PC-3 (cell line): ENCODE results near the gene LIME1. TPM values are rescaled to one million over a fixed set of nuclear protein-coding genes. Genes with fewer than 3 reads are reported as not detected.

Source experiments
- ATAC-seq: fragments of 200-7000 bp; cut with Tn5 transposase; 2 replicates; pipeline ENCODE4 v1.9.1; 2020; ENCODE audit warnings: mild to moderate bottlenecking, moderate library complexity
- BruUV-seq: library from RNA; stranded (reverse); fragments of 400-500 nt; replicated peaks from 2 replicates; lab custom pipeline; 2021; lab: Mats Ljungman, UMichigan
- CTCF ChIA-PET: fragments of 300-600 bp; sonication (Branson Sonifier 250); formaldehyde crosslinking; loops from one replicate; lab custom pipeline; 2022; ENCODE audit warnings: antibody characterized with exemption; lab: Charles Lee
- POLR2A ChIA-PET: fragments of 300-600 bp; sonication (Branson Sonifier 250); formaldehyde crosslinking; loops from one replicate; lab custom pipeline; 2022; ENCODE audit warnings: antibody characterized with exemption; ENCODE audit not compliant: unreplicated experiment; lab: Charles Lee
- DNase-seq: peaks from one replicate; pipeline ENCODE4 v3.0.0-alpha.2; 2015
- H2AFZ ChIP-seq: fragments of 300-600 bp; sonication (generic); 2 replicates; pipeline ENCODE4 v1.6.0; 2016; ENCODE audit warnings: antibody characterized with exemption, low read length
- H3F3A ChIP-seq: fragments of 300-600 bp; sonication (generic); one replicate; pipeline ENCODE4 v1.6.0; 2017; ENCODE audit warnings: antibody characterized with exemption, low read length, control low read depth, mild to moderate bottlenecking; ENCODE audit not compliant: unreplicated experiment
- H3K27ac ChIP-seq: fragments of 300-600 bp; sonication (generic); 2 replicates; pipeline ENCODE4 v1.5.1; 2016; ENCODE audit warnings: mild to moderate bottlenecking, low read length
- H3K27me3 ChIP-seq: fragments of 300-600 bp; sonication (generic); 2 replicates; pipeline ENCODE4 v1.6.1; 2016; ENCODE audit warnings: low read length, mixed read lengths
- H3K36me3 ChIP-seq: fragments of 300-600 bp; sonication (generic); 2 replicates; pipeline ENCODE4 v1.6.1; 2016; ENCODE audit warnings: low read depth, mixed run types, low read length, mixed read lengths
- H3K4me1 ChIP-seq: fragments of 300-600 bp; sonication (generic); 2 replicates; pipeline ENCODE4 v1.5.1; 2016; ENCODE audit warnings: low read length; ENCODE audit not compliant: insufficient read depth
- H3K4me2 ChIP-seq: fragments of 300-600 bp; sonication (generic); 2 replicates; pipeline ENCODE4 v1.6.0; 2016; ENCODE audit warnings: low read length
- H3K4me3 ChIP-seq: fragments of 300-600 bp; sonication (generic); 2 replicates; pipeline ENCODE4 v1.5.1; 2016; ENCODE audit warnings: mild to moderate bottlenecking, low read length, mixed read lengths
- H3K79me2 ChIP-seq: fragments of 300-600 bp; sonication (generic); 2 replicates; pipeline ENCODE4 v1.6.1; 2017; ENCODE audit warnings: low read length, mixed read lengths
- H3K9ac ChIP-seq: fragments of 300-600 bp; sonication (generic); 2 replicates; pipeline ENCODE4 v1.6.0; 2016; ENCODE audit warnings: mild to moderate bottlenecking, low read length
- H3K9me2 ChIP-seq: fragments of 300-600 bp; sonication (generic); replicated peaks from 2 replicates; pipeline ENCODE4 v1.6.1; 2016; ENCODE audit warnings: mixed run types, low read length, mixed read lengths
- H3K9me3 ChIP-seq: fragments of 300-600 bp; sonication (generic); 2 replicates; pipeline ENCODE4 v1.6.1; 2016; ENCODE audit warnings: low read length, mixed read lengths
- H4K20me1 ChIP-seq: fragments of 300-600 bp; sonication (generic); 2 replicates; pipeline ENCODE4 v1.6.1; 2016; ENCODE audit warnings: low read length, mixed read lengths
- EZH2 ChIP-seq: fragments of 300-600 bp; sonication (generic); IDR thresholded peaks from one replicate; pipeline ENCODE4 v1.6.1; 2017; ENCODE audit warnings: antibody characterized with exemption, mild to moderate bottlenecking, low read length; ENCODE audit not compliant: unreplicated experiment
- EZH2phosphoT487 ChIP-seq: fragments of 300-600 bp; sonication (generic); IDR thresholded peaks from 2 replicates; pipeline ENCODE4 v1.6.1; 2018; ENCODE audit warnings: mild to moderate bottlenecking, antibody characterized with exemption, low read length, borderline replicate concordance
- intact Hi-C: fragments of 100-400 bp; cut with micrococcal nuclease; formaldehyde crosslinking; loops from 2 replicates; pipeline ENCODE4 v1.9.0; 2023
- total RNA-seq: library from RNA; depleted of rRNA; stranded (reverse); fragments of >200 nt; gene quantifications from 2 replicates; pipeline ENCODE4 v1.2.3, GENCODE V29; 2014
- TF ChIP-seq, protein P1 (sequence below): fragments of 300-600 bp; sonication (generic); conservative IDR thresholded peaks from 2 replicates; pipeline ENCODE4 v1.5.1; 2017; ENCODE audit warnings: antibody characterized with exemption, low read depth, mild to moderate bottlenecking, low read length

The LIME1 gene
- total RNA-seq, 1 experiment from 2014 or later, result 17.3 TPM

DNA sequence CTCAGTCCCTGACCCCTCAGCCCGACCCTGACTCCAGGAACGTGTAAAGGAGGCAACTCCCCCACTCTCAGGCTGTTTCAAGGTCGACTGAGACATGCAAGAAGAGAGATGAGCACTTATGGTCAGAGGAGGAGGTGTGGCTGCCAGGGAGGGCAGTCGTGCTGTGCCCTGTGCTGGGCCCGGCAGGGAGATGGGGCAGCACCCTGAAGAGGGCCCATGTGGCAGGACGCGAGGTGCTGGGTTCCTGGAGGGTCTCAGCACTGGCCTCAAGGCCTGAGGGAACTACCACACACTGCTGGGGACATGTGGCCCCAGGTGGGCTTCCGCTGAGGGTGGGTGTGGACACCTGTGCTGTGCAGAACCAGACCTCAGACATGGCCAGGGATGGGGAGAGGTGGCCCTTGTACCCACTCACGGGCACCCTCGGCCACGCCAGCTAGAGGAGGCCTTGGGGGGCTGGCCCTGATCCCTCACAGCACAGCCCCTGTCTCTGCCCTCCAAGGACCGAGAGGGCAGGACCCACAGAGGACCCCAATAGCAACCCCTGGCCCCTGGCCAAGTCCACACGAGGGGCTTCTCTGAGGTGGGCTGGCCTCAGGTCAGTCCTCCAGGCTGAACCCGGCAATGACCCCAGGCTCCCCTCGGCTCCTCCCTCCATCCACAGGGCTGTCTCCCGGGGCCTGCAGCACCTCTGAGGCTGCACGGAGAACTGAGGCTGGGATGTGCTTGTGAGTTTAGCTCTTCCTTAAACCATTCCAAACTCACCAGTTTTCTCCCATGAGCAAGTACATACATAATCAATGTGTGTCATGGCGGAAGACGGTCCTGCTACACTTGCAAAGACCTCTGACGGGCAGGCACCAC, 11.8 kb downstream of the LIME1 start:
- ChIA-PET CTCF (interaction anchor here (0.6 kb wide), 1 partner anchor 24 kb away, joined by 3 read pairs; no protein-coding TSS in a partner anchor), POLR2A (no interaction called here)
- Histone ChIP-seq H4K20me1 (no peaks in the 10 kb centered on the region), H3K27me3 (no peaks in the 10 kb centered on the region), H3K79me2 (no peaks in the 10 kb centered on the region), H3K9me2 (no peaks in the 10 kb centered on the region), H3F3A (no peaks in the 10 kb centered on the region), H2AFZ (no peak overlapping the region), H3K27ac (no peak overlapping the region), H3K4me2 (no peak overlapping the region), H3K4me3 (no peak overlapping the region), H3K36me3 (peaks cover 8% of the 10 kb centered on the region), H3K4me1 (no peaks in the 10 kb centered on the region), H3K9ac (no peak overlapping the region), H3K9me3 (no peaks in the 10 kb centered on the region)
- DNase-seq (no peak), ATAC-seq (no peak)
- TF ChIP-seq EZH2 (no peak), EZH2phosphoT487 (no peak)
- TF ChIP-seq, protein P1, sequence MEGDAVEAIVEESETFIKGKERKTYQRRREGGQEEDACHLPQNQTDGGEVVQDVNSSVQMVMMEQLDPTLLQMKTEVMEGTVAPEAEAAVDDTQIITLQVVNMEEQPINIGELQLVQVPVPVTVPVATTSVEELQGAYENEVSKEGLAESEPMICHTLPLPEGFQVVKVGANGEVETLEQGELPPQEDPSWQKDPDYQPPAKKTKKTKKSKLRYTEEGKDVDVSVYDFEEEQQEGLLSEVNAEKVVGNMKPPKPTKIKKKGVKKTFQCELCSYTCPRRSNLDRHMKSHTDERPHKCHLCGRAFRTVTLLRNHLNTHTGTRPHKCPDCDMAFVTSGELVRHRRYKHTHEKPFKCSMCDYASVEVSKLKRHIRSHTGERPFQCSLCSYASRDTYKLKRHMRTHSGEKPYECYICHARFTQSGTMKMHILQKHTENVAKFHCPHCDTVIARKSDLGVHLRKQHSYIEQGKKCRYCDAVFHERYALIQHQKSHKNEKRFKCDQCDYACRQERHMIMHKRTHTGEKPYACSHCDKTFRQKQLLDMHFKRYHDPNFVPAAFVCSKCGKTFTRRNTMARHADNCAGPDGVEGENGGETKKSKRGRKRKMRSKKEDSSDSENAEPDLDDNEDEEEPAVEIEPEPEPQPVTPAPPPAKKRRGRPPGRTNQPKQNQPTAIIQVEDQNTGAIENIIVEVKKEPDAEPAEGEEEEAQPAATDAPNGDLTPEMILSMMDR, result no peak
- BruUV-seq, result no TSS peak
- intact Hi-C loops, result no loop called here

DNA sequence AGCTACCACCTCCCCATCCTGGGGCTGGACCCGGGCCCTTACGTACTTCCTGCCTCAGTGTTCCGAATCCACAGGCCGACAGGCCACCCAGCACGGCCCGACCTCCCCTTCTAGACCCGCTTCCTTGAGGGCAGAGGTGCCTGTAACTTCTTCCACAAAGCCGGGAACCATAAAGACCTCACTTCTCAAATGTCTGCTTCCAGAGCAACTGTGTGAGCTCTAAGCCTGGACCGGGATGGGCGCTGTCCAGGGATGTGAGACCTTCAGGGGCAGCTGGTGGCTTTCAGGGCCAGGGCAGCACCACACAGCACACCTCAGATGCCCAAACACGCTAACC, 12.4 kb downstream of the LIME1 start:
- H2AFZ ChIP-seq, result no peak overlapping the region
- no peaks in the 10 kb centered on the region for H3K27me3 ChIP-seq
- no peaks in the 10 kb centered on the region for H3K4me1 ChIP-seq
- DNase-seq, result no peak
- H3K79me2 ChIP-seq, result no peaks in the 10 kb centered on the region
- intact Hi-C loops, result no loop called here
- H3F3A ChIP-seq, result no peaks in the 10 kb centered on the region
- H3K4me3 ChIP-seq, result no peak overlapping the region
- BruUV-seq, result no TSS peak
- no peak overlapping the region for H3K9ac ChIP-seq
- no peak for ATAC-seq
- no peaks in the 10 kb centered on the region for H3K9me2 ChIP-seq
- H3K9me3 ChIP-seq, result no peaks in the 10 kb centered on the region
- no peak overlapping the region for H3K27ac ChIP-seq
- POLR2A ChIA-PET, result interaction anchor here (0.7 kb wide), 1 partner anchor 42 kb away, joined by 3 read pairs; no protein-coding TSS in a partner anchor
- H3K36me3 ChIP-seq, result peaks cover 2% of the 10 kb centered on the region; the same call in 1 of the 2 replicates
- CTCF ChIA-PET, result no interaction called here
- H3K4me2 ChIP-seq, result no peak overlapping the region
- TF ChIP-seq EZH2, result no peak
- TF ChIP-seq, protein P1, result no peak
- TF ChIP-seq EZH2phosphoT487, result no peak
- H4K20me1 ChIP-seq, result no peaks in the 10 kb centered on the region
